Type B pancreatic cell (in vitro differentiated cells): ENCODE data around the gene FAM3D. TPM values are rescaled to one million over a fixed set of nuclear protein-coding genes. Genes with fewer than 3 reads are reported as not detected.

Experiments
- DNase-seq: peaks from one replicate; pipeline ENCODE4 v3.0.0; 2021; ENCODE audit warnings: mixed read lengths; ENCODE audit not compliant: unreplicated experiment; ENCODE audit errors: extremely low spot score
- H3K27ac Mint-ChIP-seq: 2 replicates; pipeline ENCODE4 v1.8.0; 2021; ENCODE audit warnings: mild to moderate bottlenecking, mixed read lengths
- H3K27me3 Mint-ChIP-seq: 2 replicates; pipeline ENCODE4 v1.8.0; 2021; ENCODE audit warnings: mixed read lengths
- H3K36me3 Mint-ChIP-seq: 2 replicates; pipeline ENCODE4 v1.8.0; 2021; ENCODE audit warnings: mixed read lengths
- H3K4me1 Mint-ChIP-seq: one replicate; pipeline ENCODE4 v1.8.0; 2021; ENCODE audit warnings: mixed read lengths; ENCODE audit not compliant: unreplicated experiment
- H3K4me3 Mint-ChIP-seq: 2 replicates; pipeline ENCODE4 v1.8.0; 2021; ENCODE audit warnings: mild to moderate bottlenecking, mixed read lengths
- H3K9me3 Mint-ChIP-seq: 2 replicates; pipeline ENCODE4 v1.8.0; 2021; ENCODE audit warnings: mixed read lengths
- total RNA-seq: library from RNA; stranded (reverse); gene quantifications from 2 replicates; pipeline ENCODE4 v1.2.1, GENCODE V29; 2021; ENCODE audit warnings: low replicate concordance
- TF ChIP-seq, protein P1 (sequence below): fragments of 200-600 bp; sonication (generic); conservative IDR thresholded peaks from 2 replicates; pipeline ENCODE4 v1.5.0; 2021; ENCODE audit warnings: antibody characterized with exemption, mild to moderate bottlenecking

The FAM3D gene
- total RNA-seq, 1 donor from 2014 or later: 7.6 TPM

DNA sequence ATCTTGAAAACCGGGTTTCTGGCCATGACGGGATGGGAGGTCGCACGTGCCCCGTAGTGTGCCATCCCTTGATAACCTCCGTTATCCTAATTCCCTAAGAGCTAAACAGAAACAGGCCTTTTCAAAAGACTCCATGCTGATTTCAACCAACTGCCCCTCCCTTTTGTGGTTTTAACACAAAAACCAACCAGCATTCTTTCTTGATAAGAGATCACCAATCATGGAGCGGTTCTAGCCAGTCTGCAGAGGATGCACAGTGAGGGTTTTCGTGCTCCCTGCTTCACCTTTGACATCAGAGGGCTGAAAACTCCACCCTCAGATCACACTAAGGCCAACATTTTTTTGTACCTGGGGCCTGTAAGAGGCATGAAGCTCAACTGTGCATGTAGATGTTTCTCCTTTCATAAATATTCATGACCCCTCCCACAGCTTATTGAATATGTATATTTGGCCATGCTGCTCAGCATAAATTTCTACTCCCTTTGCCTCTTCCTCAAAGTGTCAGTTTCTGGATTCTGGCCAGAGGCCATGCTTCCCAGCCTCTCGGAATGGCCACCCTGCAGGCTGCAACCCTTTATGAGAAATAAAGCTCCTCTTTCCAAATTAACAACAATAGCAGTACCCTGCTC lies 41.3 kb downstream of the FAM3D start:
- no peaks in the 10 kb centered on the region for H3K27me3 Mint-ChIP-seq
- H3K27ac Mint-ChIP-seq: peak overlapping the region; percentile 74
- H3K36me3 Mint-ChIP-seq: no peaks in the 10 kb centered on the region
- no peak for DNase-seq
- no peaks in the 10 kb centered on the region for H3K9me3 Mint-ChIP-seq
- H3K4me1 Mint-ChIP-seq: peaks cover 29% of the 10 kb centered on the region
- no peak overlapping the region for H3K4me3 Mint-ChIP-seq
- TF ChIP-seq, protein P1, sequence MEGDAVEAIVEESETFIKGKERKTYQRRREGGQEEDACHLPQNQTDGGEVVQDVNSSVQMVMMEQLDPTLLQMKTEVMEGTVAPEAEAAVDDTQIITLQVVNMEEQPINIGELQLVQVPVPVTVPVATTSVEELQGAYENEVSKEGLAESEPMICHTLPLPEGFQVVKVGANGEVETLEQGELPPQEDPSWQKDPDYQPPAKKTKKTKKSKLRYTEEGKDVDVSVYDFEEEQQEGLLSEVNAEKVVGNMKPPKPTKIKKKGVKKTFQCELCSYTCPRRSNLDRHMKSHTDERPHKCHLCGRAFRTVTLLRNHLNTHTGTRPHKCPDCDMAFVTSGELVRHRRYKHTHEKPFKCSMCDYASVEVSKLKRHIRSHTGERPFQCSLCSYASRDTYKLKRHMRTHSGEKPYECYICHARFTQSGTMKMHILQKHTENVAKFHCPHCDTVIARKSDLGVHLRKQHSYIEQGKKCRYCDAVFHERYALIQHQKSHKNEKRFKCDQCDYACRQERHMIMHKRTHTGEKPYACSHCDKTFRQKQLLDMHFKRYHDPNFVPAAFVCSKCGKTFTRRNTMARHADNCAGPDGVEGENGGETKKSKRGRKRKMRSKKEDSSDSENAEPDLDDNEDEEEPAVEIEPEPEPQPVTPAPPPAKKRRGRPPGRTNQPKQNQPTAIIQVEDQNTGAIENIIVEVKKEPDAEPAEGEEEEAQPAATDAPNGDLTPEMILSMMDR: no peak

DNA sequence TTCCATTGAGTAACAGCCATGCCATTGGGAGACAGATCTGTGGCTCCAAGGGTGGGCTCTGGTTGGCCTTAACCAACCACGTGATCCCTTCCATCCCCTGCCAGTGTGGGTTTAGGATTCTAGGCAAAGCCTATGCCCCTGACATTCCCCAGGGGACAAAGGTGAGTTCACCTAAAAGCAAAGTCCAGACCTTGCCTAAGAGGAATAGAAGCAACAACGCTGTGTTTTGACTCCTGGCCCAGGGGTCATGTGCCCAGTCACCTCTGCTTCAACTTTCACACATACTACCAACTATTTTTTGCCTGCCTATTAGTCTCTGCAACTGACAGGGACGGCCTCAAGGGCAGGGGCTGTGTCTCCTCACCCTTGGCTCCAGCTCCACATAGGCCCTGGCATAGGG lies 42.0 kb downstream of the FAM3D start:
- DNase-seq: no peak
- Mint-ChIP-seq H3K27ac (no peak overlapping the region), H3K9me3 (no peaks in the 10 kb centered on the region), H3K36me3 (no peaks in the 10 kb centered on the region), H3K4me3 (no peak overlapping the region), H3K27me3 (no peaks in the 10 kb centered on the region), H3K4me1 (peaks cover 29% of the 10 kb centered on the region)
- TF ChIP-seq, protein P1: no peak

DNA sequence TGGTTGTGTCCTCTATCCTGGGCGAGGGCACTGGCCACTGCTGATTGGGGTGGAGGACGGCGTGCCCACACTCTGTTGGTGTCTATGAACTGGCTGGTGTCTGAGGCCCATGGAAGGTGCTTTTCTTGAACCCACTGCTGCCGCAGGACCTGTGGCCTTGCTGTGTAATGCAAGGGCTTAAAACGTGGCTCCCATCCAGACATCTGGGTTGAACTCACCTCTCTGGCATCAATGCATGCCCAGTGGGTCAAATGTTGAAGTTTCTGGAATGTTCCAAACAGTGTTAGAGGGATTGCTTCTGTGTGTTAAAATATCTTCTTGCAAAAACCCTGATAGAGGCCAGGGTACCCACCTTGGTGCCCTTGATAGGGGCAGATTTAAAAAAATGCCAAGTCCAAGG lies 42.6 kb downstream of the FAM3D start:
- no peak for DNase-seq
- no peaks in the 10 kb centered on the region for H3K27me3 Mint-ChIP-seq
- no peak overlapping the region for H3K4me3 Mint-ChIP-seq
- H3K27ac Mint-ChIP-seq: no peak overlapping the region
- H3K4me1 Mint-ChIP-seq: peaks cover 29% of the 10 kb centered on the region
- H3K36me3 Mint-ChIP-seq: no peaks in the 10 kb centered on the region
- H3K9me3 Mint-ChIP-seq: no peaks in the 10 kb centered on the region
- TF ChIP-seq, protein P1: no peak

DNA sequence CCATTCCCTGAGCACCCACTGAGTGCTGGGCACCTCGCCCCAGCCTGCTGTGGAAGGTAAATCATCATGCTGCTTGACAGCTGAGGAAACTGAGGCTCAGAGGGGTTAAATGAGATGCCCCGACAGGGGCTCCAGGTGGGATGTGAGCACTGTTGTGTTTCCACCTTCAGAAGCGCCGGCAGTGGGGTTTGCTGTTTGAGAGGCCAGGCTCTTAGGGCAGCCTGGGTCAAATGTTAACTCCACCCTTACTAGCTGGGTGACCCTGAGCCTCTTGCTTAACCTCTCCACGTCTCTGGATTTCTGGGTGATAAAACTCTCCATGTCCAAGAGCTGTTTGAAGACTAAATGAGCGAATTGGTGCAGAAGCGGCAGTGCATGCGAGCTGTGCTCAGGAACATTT lies 43.1 kb downstream of the FAM3D start:
- TF ChIP-seq, protein P1: no peak
- no peaks in the 10 kb centered on the region for H3K9me3 Mint-ChIP-seq
- no peak overlapping the region for H3K4me3 Mint-ChIP-seq
- no peak overlapping the region for H3K27ac Mint-ChIP-seq
- H3K27me3 Mint-ChIP-seq: no peaks in the 10 kb centered on the region
- H3K36me3 Mint-ChIP-seq: no peaks in the 10 kb centered on the region
- peaks cover 33% of the 10 kb centered on the region for H3K4me1 Mint-ChIP-seq
- no peak for DNase-seq

DNA sequence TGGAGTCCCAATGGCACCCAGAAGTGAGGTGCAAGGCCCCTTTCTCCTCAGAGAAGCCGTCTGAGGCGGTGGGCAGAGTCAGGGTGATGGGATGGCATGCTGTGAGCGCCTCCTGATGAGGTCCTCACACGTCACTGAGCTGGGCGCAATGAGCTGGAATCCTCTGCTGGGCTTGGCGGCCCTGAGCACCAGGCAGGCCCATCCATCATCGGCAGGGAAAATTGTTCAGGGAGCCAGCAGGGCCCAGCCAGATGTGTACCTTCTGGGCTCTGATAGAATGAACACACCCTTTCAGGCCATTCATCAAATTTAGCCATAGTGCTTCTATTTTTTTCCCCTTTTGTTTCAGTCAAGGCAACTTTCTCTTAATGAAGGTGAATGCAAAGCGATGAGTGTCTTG lies 43.7 kb downstream of the FAM3D start:
- TF ChIP-seq, protein P1: no peak
- H3K4me1 Mint-ChIP-seq: peaks cover 38% of the 10 kb centered on the region
- DNase-seq: no peak
- H3K4me3 Mint-ChIP-seq: peak overlapping the region; percentile 80
- peaks cover under 1% of the 10 kb centered on the region for H3K9me3 Mint-ChIP-seq
- H3K36me3 Mint-ChIP-seq: no peaks in the 10 kb centered on the region
- H3K27ac Mint-ChIP-seq: peak overlapping the region; percentile 100
- peaks cover under 1% of the 10 kb centered on the region for H3K27me3 Mint-ChIP-seq
